Esophagus squamous epithelium (tissue), 4 donors: ENCODE measurements around the gene TUBA1A.

Experiments
- CTCF ChIP-seq, 6 experiments: fragments of 450-650 bp in 4 of 6; fragments of 200-600 bp in 2 of 6; sonication (generic) in 2 of 6; IDR thresholded peaks; one replicate each; pipeline ENCODE4 v1.5.1; 2016 to 2019; ENCODE audit warnings: antibody characterized with exemption in 6 of 6, mild to moderate bottlenecking in 4 of 6, moderate library complexity in 4 of 6
- POLR2A ChIP-seq, 4 donors: fragments of 450-650 bp; IDR thresholded peaks; one replicate each; pipeline ENCODE4 v1.6.1; 2017; ENCODE audit warnings: antibody characterized with exemption in 4 of 4, mild to moderate bottlenecking in 4 of 4, moderate library complexity in 3 of 4

- TF ChIP-seq CTCF (IDR thresholded peaks at IDR 0.05) (no peak), POLR2A (IDR thresholded peaks at IDR 0.05) (no peak)
Observed at GRCh38 chr12:49212572-49212971, 23.7 kb upstream of the TUBA1A start.
